Dedifferentiated amniotic fluid mesenchymal stem cell (primary cell): ENCODE measurements around the gene PKMYT1.
A peak's percentile ranks its signal among the peaks of the same experiment; 100 is the strongest.

Experiments used
- DNase-seq: peaks from one replicate; pipeline ENCODE4 v3.0.0-alpha.2; 2016; ENCODE audit errors: extremely low spot score

PKMYT1 gene

GRCh38 chr16:3017794-3018506 is 37.7 kb upstream of the PKMYT1 start, which contains the start of gene CLDN6:
TSS of gene CLDN6 (minus strand) at chr16:3018183. CDS start at chr16:3016021, 2,162 bp downstream.
- DNase-seq, result no peak

DNA sequence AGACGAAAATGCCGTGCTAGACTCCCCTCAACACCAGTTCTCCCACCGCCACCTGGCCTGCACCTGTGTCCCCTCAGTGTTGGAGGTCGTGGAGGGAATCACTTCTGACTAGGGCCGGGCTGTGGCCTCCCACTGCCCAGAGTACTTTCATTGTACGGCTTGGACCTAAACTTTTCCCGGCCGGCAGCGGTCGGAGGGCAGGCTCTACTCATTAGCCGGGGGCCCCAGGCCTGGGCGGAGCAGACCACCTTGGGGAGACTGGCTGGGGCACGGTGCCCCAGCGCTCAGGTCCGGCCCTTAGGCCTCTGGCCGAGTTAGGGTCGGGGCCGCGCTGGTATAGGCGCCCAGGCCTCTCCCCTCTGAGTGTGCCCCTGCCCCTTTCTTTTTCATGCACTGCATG is 37.1 kb upstream of the PKMYT1 start:
- DNase-seq, result no peak

GRCh38 chr16:3015865-3016521 is 35.7 kb upstream of the PKMYT1 start:
- no peak for DNase-seq

DNA sequence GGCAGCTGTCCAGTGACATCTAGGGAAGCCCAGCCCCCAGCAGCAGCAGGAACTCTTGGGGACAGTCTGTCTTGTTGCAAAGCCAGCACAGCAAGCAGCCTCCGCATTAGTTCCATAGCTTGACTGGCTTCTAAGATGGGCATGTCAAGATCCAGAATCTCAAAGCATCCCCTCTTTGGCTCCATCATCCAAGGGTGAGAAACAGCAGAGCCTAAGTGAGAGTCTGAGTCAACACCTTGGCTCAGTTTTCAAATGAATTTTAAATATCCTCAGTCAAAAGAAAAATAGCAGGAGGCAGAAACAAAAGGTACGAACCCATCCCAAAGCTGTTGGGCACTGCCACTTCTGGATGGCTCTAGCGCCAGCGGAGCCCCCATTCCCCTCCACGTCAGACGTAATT is 34.7 kb upstream of the PKMYT1 start:
- DNase-seq, result no peak

- DNase-seq, result no peak
Measured at GRCh38 chr16:3013998-3014690, 33.9 kb upstream of the PKMYT1 start.

- DNase-seq, result no peak
Measured at GRCh38 chr16:3013491-3013951, 33.3 kb upstream of the PKMYT1 start.

- DNase-seq, result no peak
Measured at GRCh38 chr16:3012828-3013420, 32.7 kb upstream of the PKMYT1 start, which contains the start of gene CLDN9. TSS of gene CLDN9 (plus strand) at chr16:3012923. CDS start at chr16:3013363, 440 bp downstream.

DNA sequence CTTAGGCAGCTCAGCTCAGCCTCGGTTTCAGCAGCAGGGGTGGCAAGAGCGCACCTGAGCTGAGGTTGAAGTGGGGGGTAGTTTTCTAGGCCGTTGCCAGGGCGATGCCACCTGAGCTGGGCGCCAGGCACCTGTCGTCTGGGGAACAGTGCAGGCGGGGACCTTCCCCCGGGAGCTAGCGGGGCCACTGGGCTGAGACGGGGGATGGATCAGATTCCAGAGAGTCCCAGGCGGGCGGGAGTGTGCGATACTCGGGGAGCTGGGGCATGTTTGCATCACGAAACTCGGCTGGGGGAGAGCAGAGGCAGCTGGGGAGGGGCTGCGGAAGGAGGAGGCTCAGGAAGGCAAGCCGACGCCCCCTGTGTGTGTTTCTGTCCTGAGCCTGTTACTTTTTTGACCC is 32.0 kb upstream of the PKMYT1 start:
- no peak for DNase-seq

GRCh38 chr16:3010510-3010909 is 30.3 kb upstream of the PKMYT1 start:
- DNase-seq, result no peak

- no peak for DNase-seq
Measured at GRCh38 chr16:3009568-3010390, 29.5 kb upstream of the PKMYT1 start.

GRCh38 chr16:3008690-3009037 is 28.4 kb upstream of the PKMYT1 start:
- DNase-seq, result no peak

GRCh38 chr16:3007957-3008689 is 27.9 kb upstream of the PKMYT1 start:
- DNase-seq, result no peak

GRCh38 chr16:3007059-3007956 is 27.1 kb upstream of the PKMYT1 start:
- DNase-seq, result no peak

- DNase-seq, result no peak
Measured at GRCh38 chr16:3004781-3005284, 24.6 kb upstream of the PKMYT1 start.

- no peak for DNase-seq
Measured at GRCh38 chr16:3004319-3004718, 24.1 kb upstream of the PKMYT1 start.

GRCh38 chr16:3003582-3004270 is 23.5 kb upstream of the PKMYT1 start:
- peak; percentile 89 for DNase-seq

DNA sequence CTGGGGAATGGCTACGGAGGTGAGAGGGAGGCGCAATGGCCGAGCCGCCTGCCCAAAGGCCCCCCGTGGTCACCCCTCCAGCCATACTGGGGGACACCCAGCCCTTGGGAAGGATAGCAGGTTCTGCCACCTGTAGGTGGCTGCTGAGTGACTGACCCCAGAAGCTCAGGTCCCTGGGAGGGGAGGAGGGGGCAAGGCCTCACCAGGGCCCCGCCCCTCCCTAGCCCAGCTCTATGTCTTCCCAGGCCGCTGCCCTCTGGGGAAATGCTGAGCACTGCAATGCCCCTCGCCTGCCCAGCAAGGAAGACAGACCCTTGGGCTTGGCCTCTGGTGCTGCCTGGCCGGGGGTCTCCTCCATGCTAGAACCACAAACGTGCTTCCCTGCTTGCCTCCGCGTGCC is 21.1 kb upstream of the PKMYT1 start:
- no peak for DNase-seq

DNA sequence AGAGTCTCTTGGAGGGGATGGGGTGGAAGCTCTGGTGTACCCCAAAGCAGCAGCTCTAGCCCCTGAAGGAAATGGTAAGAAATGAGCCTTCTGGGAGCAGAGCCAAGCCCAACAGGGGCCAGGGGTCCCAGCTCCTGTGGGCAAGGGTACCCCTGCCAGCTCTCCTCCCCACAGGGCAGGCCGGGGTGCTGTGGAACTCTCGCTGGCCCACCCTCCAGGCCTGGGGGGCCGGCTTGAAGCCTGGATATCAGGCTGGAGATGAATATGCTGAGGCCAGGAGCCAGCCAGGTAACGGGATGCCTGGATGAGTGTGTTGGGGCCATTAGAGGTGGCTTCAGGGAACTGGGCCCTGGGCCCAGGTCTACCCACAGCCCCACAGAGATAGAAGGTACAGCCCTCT is 20.3 kb upstream of the PKMYT1 start:
- no peak for DNase-seq

DNA sequence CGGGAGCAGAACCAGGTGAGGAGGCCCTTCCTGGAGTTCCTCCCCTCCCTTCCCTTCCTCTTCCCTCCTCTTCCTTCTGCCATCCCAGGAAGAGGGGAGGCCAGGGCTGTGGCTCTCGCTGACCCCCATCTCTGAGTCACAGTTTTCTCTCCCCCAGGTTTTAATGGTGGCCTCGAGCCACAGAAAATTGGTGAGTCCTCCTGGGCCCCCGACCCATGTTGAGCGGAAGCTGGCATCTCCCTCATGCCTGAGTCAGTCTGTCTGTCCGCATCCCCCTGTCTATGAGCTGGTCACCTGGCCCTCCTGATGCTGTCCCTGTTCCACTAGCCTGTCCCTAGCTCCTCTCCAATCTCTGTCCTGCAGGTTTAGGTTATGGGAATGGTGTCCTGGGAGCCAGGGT is 19.7 kb upstream of the PKMYT1 start:
- DNase-seq, result no peak
